K562 (cell line): ENCODE measurements around the gene HDAC10.
A peak's percentile ranks its signal among the peaks of the same experiment; 100 is the strongest.

Source experiments
- CREB3 ChIP-seq: fragments of 450-650 bp; conservative IDR thresholded peaks from 2 replicates; pipeline ENCODE4 v1.6.1; 2016; ENCODE audit warnings: missing genetic modification characterization, low read depth, mild to moderate bottlenecking, missing compliant biosample characterization, moderate library complexity
- CREB5 ChIP-seq: fragments of 250-450 bp; sonication (Bioruptor Pico); IDR thresholded peaks from 2 replicates; pipeline ENCODE4 v1.5.0; 2020; ENCODE audit warnings: mild to moderate bottlenecking
- CTCF ChIP-seq, 3 experiments: IDR thresholded peaks in 2 of 3; conservative IDR thresholded peaks in 1 of 3; 2 replicates each; pipeline ENCODE4 v1.5.1; 2011 to 2012; ENCODE audit warnings: low read length in 3 of 3, mild to moderate bottlenecking in 3 of 3, control low read depth in 2 of 3, improper control_type of control experiment in 1 of 3, inconsistent platforms in 1 of 3, low read depth in 1 of 3, mixed read lengths in 1 of 3, moderate library complexity in 1 of 3; ENCODE audit not compliant: insufficient read depth in 2 of 3
- EGR1 ChIP-seq: fragments of 450-650 bp; conservative IDR thresholded peaks from 2 replicates; pipeline ENCODE4 v1.6.1; 2017; ENCODE audit warnings: mild to moderate bottlenecking
- NFIC ChIP-seq: fragments of 450-650 bp; IDR thresholded peaks from 2 replicates; pipeline ENCODE4 v1.6.1; 2017; ENCODE audit warnings: mild to moderate bottlenecking, inconsistent platforms
- NR3C1 ChIP-seq: sonication (generic); formaldehyde crosslinking; IDR thresholded peaks from 2 replicates; pipeline ENCODE4 v1.8.1; 2022; ENCODE audit warnings: missing genetic modification reagents
- PML ChIP-seq: IDR thresholded peaks from 2 replicates; pipeline ENCODE4 v1.6.1; 2012; ENCODE audit warnings: low read length, inconsistent platforms
- POLR2AphosphoS5 ChIP-seq: IDR thresholded peaks from 2 replicates; pipeline ENCODE4 v1.6.1; 2011; ENCODE audit warnings: mild to moderate bottlenecking, low read depth, low read length, moderate library complexity; ENCODE audit not compliant: control insufficient read depth, insufficient read depth
- SAP30 ChIP-seq: fragments of 200-600 bp; sonication (generic); IDR thresholded peaks from 2 replicates; pipeline ENCODE4 v1.6.1; 2012; ENCODE audit warnings: borderline replicate concordance, low read depth, mild to moderate bottlenecking, moderate library complexity, low read length, control low read depth, inconsistent platforms; ENCODE audit not compliant: insufficient read depth, poor library complexity, severe bottlenecking
- SMARCC2 ChIP-seq: fragments of 450-650 bp; IDR thresholded peaks from 2 replicates; pipeline ENCODE4 v1.6.1; 2017; ENCODE audit warnings: antibody characterized with exemption, moderate library complexity, mild to moderate bottlenecking, low read depth
- SP1 ChIP-seq: sonication (generic); formaldehyde crosslinking; IDR thresholded peaks from 2 replicates; pipeline ENCODE4 v1.8.1; 2022; ENCODE audit warnings: mild to moderate bottlenecking, missing genetic modification reagents
- TF ChIP-seq, protein P1 (sequence below): IDR thresholded peaks from 2 replicates; pipeline ENCODE4 v1.6.1; 2011; ENCODE audit warnings: borderline replicate concordance, low read depth, mild to moderate bottlenecking, moderate library complexity, low read length; ENCODE audit not compliant: insufficient read depth, poor library complexity, severe bottlenecking

DNA sequence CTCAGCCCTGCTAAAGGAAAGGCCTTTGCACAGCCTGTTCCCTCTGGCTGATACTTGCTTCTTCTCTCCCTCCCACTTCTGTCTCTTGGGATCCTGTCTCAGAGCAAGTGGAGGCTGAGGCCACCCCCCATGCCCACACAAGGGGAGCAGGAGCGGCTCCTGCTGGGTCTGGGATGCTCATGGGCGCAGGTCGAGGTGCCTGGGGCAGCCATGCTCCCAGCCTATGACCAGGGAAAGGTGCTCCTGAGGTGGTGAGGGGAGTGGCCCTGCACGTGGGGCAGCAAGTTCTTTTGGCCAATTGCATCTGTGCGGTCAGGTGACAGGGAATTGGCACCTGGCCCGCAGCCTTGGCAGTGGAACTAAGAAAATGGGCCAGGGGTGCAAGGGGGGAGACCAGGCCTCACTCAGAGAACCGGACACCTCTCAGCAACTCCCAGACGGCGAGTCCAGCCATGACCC lies 17.6 kb upstream of the HDAC10 start:
- TF ChIP-seq NR3C1 (CRISPR knock-in tag) (no peak), CTCF (IDR thresholded peaks at IDR 0.05 in 2 of 3, conservative IDR thresholded peaks at IDR 0.05 in 1 of 3; ENCODE audit: insufficient read depth in 2 of 3, low read depth in 1 of 3, low read length in 3 of 3) (no peak), POLR2AphosphoS5 (no peak), SAP30 (no peak), EGR1 (no peak), CREB5 (CRISPR knock-in tag) (no peak), SP1 (CRISPR knock-in tag) (no peak), SMARCC2 (no peak), NFIC (peak; percentile 18; the same call in 1 of the 2 replicates), CREB3 (tag) (no peak), PML (no peak)
- TF ChIP-seq, protein P1, sequence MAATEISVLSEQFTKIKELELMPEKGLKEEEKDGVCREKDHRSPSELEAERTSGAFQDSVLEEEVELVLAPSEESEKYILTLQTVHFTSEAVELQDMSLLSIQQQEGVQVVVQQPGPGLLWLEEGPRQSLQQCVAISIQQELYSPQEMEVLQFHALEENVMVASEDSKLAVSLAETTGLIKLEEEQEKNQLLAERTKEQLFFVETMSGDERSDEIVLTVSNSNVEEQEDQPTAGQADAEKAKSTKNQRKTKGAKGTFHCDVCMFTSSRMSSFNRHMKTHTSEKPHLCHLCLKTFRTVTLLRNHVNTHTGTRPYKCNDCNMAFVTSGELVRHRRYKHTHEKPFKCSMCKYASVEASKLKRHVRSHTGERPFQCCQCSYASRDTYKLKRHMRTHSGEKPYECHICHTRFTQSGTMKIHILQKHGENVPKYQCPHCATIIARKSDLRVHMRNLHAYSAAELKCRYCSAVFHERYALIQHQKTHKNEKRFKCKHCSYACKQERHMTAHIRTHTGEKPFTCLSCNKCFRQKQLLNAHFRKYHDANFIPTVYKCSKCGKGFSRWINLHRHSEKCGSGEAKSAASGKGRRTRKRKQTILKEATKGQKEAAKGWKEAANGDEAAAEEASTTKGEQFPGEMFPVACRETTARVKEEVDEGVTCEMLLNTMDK = no peak
